C4-2B (cell line): ENCODE measurements around the gene CD48.

ENCODE experiments used
- H3K27ac ChIP-seq: fragments of 450-650 bp; 2 replicates; pipeline ENCODE4 v1.5.1; 2017
- CTCF ChIP-seq: fragments of 450-650 bp; conservative IDR thresholded peaks from 2 replicates; pipeline ENCODE4 v1.5.1; 2017; ENCODE audit warnings: mild to moderate bottlenecking
- ZFX ChIP-seq: fragments of 450-650 bp; IDR thresholded peaks from 2 replicates; pipeline ENCODE4 v1.6.1; 2017

Gene CD48

GRCh38 chr1:160711602-160712311 lies at the start of gene CD48:
Gene CD48 (minus strand): TSS chr1:160711822. CDS start chr1:160711763, 59 bp downstream.
- TF ChIP-seq ZFX (no peak), CTCF (no peak)
- H3K27ac ChIP-seq, result no peak within 1 kb of the TSS

- H3K27ac ChIP-seq, result no peak overlapping the region
- TF ChIP-seq ZFX (no peak), CTCF (no peak)
These were observed 49.4 kb upstream of the CD48 start for GRCh38 chr1:160761046-160761445.

- H3K27ac ChIP-seq, result no peak overlapping the region
- TF ChIP-seq ZFX (no peak), CTCF (no peak)
These were observed 48.1 kb upstream of the CD48 start for GRCh38 chr1:160759740-160760139.

GRCh38 chr1:160758521-160758920 lies 46.9 kb upstream of the CD48 start:
- TF ChIP-seq ZFX (no peak), CTCF (no peak)

GRCh38 chr1:160756849-160757201 lies 45.2 kb upstream of the CD48 start:
- H3K27ac ChIP-seq, result no peak overlapping the region
- TF ChIP-seq ZFX (no peak), CTCF (no peak)

More at GRCh38 chr1:160758521-160758920, 46.9 kb upstream of the CD48 start:
- H3K27ac ChIP-seq, result no peak overlapping the region

GRCh38 chr1:160755911-160756848 lies 44.6 kb upstream of the CD48 start:
- H3K27ac ChIP-seq, result no peak overlapping the region
- TF ChIP-seq CTCF (no peak), ZFX (no peak)

GRCh38 chr1:160755461-160755860 lies 43.8 kb upstream of the CD48 start:
- H3K27ac ChIP-seq, result no peak overlapping the region
- TF ChIP-seq CTCF, result no peak
- TF ChIP-seq ZFX, result no peak
